Measurements from ENCODE around the gene EXOC1.

The EXOC1 gene

DNA sequence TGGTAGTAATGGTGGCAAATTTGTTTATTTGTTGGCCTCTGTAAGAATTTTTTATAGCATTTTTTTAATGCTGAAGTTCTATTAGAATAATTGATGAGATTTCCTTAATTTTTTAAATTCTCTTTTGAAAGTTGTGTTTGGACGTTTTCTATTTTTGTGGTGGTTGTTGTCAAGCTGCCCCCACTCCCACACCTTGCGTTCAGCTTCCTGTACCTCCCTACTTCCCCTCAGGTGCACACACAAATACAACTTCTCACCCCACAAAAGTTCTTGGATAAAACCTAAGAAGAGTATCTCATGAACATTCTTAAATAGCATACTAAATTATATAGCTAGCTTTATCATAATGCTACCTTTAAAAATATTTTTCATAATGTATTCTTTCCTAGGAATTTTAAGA, 38.7 kb downstream of the EXOC1 start:
- Histone ChIP-seq H3K27me3 (ENCODE audit: insufficient read depth, low read length) (no peaks in the 10 kb centered on the region), H3K79me2 (ENCODE audit: insufficient read depth, low read length) (no peaks in the 10 kb centered on the region), H2AFZ (ENCODE audit: low read length) (no peak overlapping the region), H3K4me2 (ENCODE audit: low read length) (no peak overlapping the region), H3K9ac (ENCODE audit: low read length) (no peak overlapping the region), H3K9me3 (ENCODE audit: low read length) (no peaks in the 10 kb centered on the region), H3K4me3 (ENCODE audit: low read depth, low read length, poor library complexity, severe bottlenecking) (no peak overlapping the region), H3K4me1 (ENCODE audit: insufficient read depth, low read length, severe bottlenecking) (no peaks in the 10 kb centered on the region), H3K36me3 (ENCODE audit: insufficient read depth, low read length) (peaks cover 28% of the 10 kb centered on the region; the same call in 1 of the 2 replicates), H3F3A (ENCODE audit: insufficient read depth, low read length) (no peaks in the 10 kb centered on the region), H3K27ac (ENCODE audit: low read depth, low read length, poor library complexity, severe bottlenecking) (no peak overlapping the region), H3K9me2 (ENCODE audit: low read depth, low read length) (no peaks in the 10 kb centered on the region), H4K20me1 (ENCODE audit: insufficient read depth, low read length) (no peaks in the 10 kb centered on the region)
- TF ChIP-seq CTCF (IDR thresholded peaks at IDR 0.05; ENCODE audit: low read length): no peak
- TF ChIP-seq EZH2 (IDR thresholded peaks at IDR 0.05; ENCODE audit: borderline replicate concordance, low read length): no peak

DNA sequence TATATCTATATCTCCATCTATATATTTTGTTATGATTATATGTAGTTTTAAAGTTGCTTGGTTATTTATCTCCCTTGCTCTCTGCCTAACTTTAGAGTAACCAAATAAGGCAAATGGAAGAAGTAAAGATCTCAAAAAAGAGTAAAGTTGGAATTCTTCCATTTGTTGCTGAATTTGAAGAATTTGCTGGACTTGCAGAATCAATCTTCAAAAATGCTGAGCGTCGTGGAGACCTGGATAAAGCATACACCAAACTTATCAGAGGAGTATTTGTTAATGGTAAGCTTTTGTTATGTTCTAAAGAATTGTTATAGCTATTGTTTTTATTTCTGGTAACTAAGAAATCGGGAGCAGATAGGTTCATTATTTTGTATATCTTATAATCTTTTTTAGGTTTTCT, 43.2 kb downstream of the EXOC1 start:
- Histone ChIP-seq H3K4me2 (ENCODE audit: low read length) (no peak overlapping the region), H3K9me3 (ENCODE audit: low read length) (no peaks in the 10 kb centered on the region), H3K9me2 (ENCODE audit: low read depth, low read length) (no peaks in the 10 kb centered on the region), H3K36me3 (ENCODE audit: insufficient read depth, low read length) (peaks cover 31% of the 10 kb centered on the region), H3K79me2 (ENCODE audit: insufficient read depth, low read length) (no peaks in the 10 kb centered on the region), H3K4me3 (ENCODE audit: low read depth, low read length, poor library complexity, severe bottlenecking) (no peak overlapping the region), H3F3A (ENCODE audit: insufficient read depth, low read length) (no peaks in the 10 kb centered on the region), H2AFZ (ENCODE audit: low read length) (no peak overlapping the region), H3K9ac (ENCODE audit: low read length) (no peak overlapping the region), H3K27me3 (ENCODE audit: insufficient read depth, low read length) (no peaks in the 10 kb centered on the region), H3K4me1 (ENCODE audit: insufficient read depth, low read length, severe bottlenecking) (no peaks in the 10 kb centered on the region), H3K27ac (ENCODE audit: low read depth, low read length, poor library complexity, severe bottlenecking) (no peak overlapping the region), H4K20me1 (ENCODE audit: insufficient read depth, low read length) (no peaks in the 10 kb centered on the region)
- no peak for TF ChIP-seq EZH2 (IDR thresholded peaks at IDR 0.05; ENCODE audit: borderline replicate concordance, low read length)
- no peak for TF ChIP-seq CTCF (IDR thresholded peaks at IDR 0.05; ENCODE audit: low read length)

GRCh38 chr4:55902677-55903076, 49.2 kb downstream of the EXOC1 start:
- Histone ChIP-seq H3K4me3 (ENCODE audit: low read depth, low read length, poor library complexity, severe bottlenecking) (no peak overlapping the region), H3K9ac (ENCODE audit: low read length) (no peak overlapping the region), H3K9me3 (ENCODE audit: low read length) (no peaks in the 10 kb centered on the region), H3K36me3 (ENCODE audit: insufficient read depth, low read length) (peaks cover 21% of the 10 kb centered on the region), H3K4me1 (ENCODE audit: insufficient read depth, low read length, severe bottlenecking) (no peaks in the 10 kb centered on the region), H3K27ac (ENCODE audit: low read depth, low read length, poor library complexity, severe bottlenecking) (no peak overlapping the region), H3K79me2 (ENCODE audit: insufficient read depth, low read length) (no peaks in the 10 kb centered on the region), H3F3A (ENCODE audit: insufficient read depth, low read length) (no peaks in the 10 kb centered on the region), H4K20me1 (ENCODE audit: insufficient read depth, low read length) (no peaks in the 10 kb centered on the region), H3K27me3 (ENCODE audit: insufficient read depth, low read length) (no peaks in the 10 kb centered on the region), H2AFZ (ENCODE audit: low read length) (no peak overlapping the region), H3K9me2 (ENCODE audit: low read depth, low read length) (no peaks in the 10 kb centered on the region), H3K4me2 (ENCODE audit: low read length) (no peak overlapping the region)
- no peak for TF ChIP-seq EZH2 (IDR thresholded peaks at IDR 0.05; ENCODE audit: borderline replicate concordance, low read length)
- no peak for TF ChIP-seq CTCF (IDR thresholded peaks at IDR 0.05; ENCODE audit: low read length)

Data from OCI-LY1 (cell line).